Stimulated activated CD8-positive, alpha-beta memory T cell treated with anti-CD3 and anti-CD28 coated beads, Interleukin-4, amount 100 ng/mL, for 1 hour (primary cell): ENCODE data around the gene BRD7.
A peak's percentile ranks its signal among the peaks of the same experiment; 100 is the strongest.

ENCODE experiments used
- DNase-seq, 2 donors: peaks; one replicate each; pipeline ENCODE4 v3.0.0-alpha.2; 2020; ENCODE audit warnings: low read depth in 2 of 2, low spot score in 1 of 2

BRD7 gene

GRCh38 chr16:50368410-50369132, at the start of gene BRD7:
Gene BRD7, minus strand, starts transcription at chr16:50368988. Its CDS starts 214 bp downstream, at chr16:50368774.
- DNase-seq = peak; percentile 36 to 45

DNA sequence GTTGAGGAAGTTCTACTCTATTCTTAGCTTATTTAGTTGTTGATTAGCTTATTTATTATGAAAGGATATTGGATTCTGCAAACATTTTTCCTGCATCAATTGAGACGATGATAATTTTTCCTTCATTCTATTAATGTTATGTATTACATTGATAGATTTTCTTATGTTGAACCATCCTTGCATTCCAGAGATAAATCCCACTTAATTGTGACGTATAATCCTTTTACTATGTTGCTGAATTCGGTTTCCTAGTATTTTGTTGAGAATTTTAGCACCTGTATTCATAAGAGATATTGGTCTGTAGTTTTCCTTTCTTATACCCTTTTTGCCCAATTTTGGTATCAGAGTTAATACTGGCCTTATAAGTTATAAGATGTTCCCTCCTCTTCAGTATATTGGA, 47.6 kb upstream of the BRD7 start:
- no peak for DNase-seq

DNA sequence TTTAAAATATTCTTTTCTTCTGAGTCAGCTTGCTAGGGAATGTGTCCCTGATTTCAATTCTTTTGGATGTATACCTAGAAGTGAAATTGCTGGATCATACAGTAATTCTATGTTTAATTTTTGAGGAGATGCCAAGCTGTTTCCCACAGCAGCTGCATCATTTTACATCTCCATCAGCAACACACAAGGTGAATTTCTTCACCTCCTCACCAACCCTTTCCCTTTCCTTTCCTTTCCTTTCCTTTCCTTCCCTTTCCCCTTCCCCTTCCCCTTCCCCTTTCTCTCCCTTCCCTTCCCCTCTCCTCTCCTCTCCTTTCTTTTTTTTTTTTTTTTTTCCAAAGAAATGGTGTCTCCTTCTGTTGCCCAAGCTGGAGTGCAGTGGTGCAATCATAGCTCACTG, 45.4 kb upstream of the BRD7 start:
- no peak for DNase-seq

- DNase-seq = no peak
Observed at GRCh38 chr16:50411034-50411433, 42.2 kb upstream of the BRD7 start.

DNA sequence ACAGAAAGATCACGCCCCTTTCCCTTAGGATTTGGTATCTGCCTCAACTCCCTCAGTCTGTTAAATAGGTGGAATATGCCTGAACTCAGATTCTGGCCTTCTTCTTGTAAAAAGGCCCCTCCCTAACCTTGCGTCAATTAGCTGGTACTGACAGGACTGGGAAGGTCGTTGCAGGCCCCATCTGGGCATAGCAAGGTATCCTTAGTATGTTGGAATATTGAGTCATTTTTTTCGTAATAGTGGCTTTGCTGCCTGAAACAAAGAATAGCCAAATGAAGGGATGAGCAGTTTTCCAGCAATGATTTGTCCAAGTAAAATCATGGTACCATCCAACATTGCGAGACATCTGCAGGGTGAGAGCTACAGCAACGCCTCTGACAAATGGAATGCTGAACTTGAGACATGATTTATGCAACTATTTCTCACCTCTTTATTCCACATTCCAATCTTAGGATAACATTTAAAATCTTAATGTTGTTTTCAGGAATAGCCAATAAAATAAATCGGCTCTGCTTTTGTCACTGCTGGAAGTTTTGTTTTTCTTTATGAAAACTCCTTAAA, 39.3 kb upstream of the BRD7 start:
- DNase-seq = no peak

DNA sequence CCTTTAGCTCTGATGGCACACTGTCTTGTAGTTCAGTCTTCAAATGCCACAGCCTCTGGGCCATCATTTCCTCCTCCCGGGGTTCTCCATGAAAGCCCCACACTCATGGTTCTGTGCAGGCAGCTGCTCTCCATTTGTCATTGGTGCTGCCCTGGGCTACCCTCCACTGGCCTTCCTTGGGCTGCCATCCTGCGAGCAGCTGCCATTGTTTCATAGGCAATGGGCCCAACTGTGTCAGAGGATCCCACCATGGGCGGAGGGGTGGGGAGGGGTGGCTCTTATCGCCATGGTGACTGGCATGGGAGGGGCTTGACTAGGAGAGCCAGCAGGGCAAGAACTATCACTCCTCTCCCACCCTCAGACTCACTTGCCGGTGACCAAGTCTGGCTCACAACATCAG, 38.6 kb upstream of the BRD7 start:
- DNase-seq = no peak

DNA sequence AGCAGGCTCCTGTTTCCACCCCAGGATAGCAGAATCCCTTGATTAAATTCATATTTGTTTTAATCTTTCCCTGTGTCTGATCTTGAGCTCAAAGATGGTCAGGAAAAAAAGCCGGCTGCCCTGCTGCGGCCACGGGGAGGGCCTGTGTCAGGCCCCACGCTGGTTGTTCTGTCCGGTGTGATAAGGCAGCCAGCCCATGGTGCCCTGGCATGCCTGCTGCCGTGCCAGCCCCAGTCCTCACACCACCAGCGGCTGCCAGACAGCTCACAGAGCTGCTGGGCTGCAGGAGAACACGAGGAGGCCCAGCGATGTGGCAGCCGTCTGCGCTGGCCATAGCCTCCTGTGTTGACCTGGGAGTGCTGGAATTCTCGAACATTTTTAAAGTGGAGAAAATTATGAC, 34.7 kb upstream of the BRD7 start:
- no peak for DNase-seq

DNA sequence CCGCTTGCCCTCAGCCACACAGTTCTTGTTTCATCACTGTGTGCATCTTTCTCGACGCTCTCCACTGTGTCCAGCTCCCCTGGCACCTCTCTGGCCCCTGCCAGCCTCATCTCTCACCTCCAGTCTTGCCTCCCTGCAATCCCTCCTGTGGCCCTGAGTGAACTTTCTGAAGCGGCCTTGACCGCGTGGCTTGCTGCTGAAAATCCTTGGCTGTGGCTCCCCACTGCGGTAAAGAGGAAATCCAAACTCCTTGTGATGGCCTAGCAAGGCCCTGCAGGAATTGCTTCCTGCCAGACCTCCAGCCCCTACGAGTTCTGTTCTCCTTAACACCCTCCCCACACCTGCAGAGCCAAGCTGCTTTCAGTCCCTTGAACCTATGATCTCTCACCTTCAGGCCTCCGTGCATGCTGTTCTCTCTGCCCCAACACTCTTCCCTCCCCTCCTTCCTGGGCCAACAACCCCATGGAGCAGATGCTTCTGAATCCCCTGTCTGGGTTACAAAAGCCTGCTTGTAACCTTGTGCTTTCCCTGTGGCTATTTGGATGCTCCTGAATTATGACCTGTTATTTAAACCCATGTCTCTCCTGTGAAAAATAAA, 33.6 kb upstream of the BRD7 start:
- no peak for DNase-seq

GRCh38 chr16:50401355-50401754, 32.6 kb upstream of the BRD7 start:
- no peak for DNase-seq

GRCh38 chr16:50400967-50401348, 32.2 kb upstream of the BRD7 start:
- no peak for DNase-seq

GRCh38 chr16:50400312-50400966, 31.7 kb upstream of the BRD7 start:
- no peak for DNase-seq

- DNase-seq = no peak
Observed at GRCh38 chr16:50399411-50399810, 30.6 kb upstream of the BRD7 start.

DNA sequence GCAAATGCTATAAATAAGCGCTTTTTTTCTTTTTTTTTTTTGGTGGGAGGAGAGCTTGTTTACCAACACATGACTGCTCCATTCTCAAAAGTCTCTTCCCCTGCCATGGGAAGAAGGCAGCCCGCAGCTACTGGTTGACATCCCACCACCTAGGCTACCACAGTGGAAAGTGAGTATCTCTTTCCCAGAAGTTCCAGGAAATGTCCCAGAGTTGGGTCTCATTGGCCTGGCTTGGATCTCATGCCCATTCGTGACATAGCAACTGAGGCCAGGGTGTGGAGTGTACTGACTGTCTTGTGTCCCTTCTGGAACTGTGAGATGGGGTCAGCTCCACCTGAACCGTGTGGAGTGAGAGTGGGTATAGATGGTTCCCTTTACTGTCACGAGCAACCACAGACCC, 29.5 kb upstream of the BRD7 start:
- no peak for DNase-seq

DNA sequence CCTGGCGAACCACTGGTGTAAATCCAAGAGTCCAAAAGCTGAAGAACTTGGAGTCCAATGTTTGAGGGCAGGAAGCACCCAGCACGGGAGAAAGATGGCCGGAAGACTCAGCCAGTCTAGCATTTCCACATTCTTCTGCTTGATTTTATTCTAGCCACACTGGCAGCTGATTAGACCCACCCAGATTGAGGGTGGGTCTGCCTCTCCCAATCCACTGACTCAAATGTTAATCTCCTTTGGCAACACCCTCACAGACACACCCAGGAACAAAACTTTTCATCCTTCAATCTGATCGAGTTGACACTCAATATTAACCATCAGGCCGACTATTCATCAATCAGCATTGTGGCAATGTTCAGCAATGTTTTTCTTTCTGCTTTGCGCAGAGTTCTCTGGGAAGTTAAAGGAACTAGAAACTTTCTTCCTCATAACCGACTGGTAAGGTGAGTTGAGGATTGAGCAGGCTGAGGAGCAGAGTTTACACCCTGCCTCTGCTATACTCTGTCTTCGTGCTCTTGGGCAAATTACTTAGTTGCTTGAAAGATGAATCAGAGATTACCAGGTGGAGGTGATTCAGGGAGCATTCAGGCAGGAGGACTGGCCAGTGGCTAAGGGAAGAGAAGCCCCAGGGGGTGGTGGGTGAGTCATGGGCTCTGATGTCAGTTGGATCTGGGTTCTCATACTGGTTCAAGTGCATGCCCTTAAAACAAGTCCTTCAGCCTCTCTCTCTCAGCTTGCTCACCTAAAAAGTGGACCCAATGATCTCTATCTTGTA, 28.2 kb upstream of the BRD7 start:
- no peak for DNase-seq

DNA sequence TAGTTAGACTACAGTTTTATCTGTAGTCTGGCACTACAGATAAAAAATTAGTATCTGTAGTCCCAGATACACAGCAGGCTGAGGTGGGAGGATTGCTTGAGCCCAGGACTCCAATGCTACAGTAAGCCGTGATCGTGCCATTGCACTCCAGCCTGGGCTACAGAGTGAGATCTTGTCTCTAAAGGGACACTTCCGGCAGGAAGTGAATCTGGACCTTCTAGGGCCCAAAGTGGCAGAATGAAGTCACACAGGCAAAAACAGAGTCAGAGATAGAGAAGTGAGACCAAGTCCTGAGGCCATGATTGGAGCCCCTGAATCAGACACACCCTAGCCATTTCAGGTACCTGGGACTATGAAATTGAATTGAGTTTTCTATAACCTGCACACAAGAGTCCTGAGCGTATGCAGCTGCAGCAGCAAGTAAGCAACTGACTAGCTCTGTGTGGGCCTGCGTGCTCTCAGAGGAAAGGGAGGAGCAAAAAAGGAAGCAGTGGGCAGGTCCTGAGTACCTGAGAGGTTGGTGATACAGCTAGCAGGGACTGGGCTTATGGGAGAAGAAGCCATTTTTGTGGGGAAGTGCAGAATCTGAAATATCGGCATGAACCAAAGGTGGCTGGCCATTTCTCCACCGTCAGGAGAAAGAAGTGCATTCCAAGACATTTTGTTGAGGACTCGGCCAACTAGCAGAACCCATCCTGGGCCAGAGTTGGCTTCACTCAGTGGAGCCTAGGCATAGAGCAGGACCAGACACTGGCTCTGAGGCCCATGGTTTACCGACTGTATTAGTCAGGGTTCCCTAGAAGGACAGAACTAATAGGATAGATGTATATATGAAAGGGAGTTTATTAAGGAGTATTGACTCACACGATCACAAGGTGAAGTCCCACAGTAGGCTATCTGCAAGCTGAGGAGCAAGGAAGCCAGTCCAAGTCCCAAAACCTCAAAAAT, 27.2 kb upstream of the BRD7 start:
- DNase-seq = no peak

DNA sequence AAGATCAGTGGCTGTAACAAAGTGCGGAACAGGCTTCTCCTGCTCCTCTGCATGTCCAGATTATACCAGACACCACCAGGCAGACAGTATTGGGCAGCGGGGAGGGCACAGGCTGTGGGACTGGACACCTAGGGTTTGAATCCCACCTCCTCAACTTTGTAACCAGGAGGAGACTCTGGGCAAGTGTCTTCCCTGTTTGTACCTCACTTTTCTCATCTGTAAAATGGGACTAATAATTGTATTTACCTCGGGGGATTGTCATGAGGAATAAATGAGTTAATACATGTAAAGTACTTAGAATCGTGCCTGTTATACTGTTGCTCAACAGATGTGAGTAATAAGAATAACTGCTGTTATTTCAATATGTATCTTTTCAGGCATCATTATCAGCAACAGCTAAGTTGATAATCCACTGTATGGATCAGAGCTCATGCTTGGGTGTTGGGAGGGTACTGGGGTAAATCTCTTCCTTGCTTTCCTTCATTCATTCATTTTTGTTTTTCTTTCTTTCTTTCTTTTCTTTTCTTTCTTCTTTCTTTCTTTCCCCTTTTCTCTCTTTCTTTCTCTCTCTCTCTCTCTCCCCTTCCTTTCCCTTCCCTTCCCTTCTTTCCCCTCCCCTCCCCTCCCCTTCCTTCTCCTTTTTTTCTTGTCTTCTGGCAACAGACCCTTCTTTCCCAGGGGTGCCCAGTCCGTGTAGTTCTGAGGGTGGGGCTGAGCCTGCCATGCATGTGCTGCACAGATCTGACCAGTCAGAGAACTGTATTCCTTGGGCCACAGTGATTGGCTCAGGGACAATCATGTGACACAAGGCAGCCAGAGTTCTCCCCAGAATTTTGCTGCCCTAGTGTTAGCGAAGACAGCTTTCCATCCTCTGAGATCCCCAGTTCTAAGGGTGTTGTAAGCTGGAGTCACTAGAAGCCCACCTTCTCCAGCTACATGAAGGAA, 25.3 kb upstream of the BRD7 start:
- no peak for DNase-seq

DNA sequence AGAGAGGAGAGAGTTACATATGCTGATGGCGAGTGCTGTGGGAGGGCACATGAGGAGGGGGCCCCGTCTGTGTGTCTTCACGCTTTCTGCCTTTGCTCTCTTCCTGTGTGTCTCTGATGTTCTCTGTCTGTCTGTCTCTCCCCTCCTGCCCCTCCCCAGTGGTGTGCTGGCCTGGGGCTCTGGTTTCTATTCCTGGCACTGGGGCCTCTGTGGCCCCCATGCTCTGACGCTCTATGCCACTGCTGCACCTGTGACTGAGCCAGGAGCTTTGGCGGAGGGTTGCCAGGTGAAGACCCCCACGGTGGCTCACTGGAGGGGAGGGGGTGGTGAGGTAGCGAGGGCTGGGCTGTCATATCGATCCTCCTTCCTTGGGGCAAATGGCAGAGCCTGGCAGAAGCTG, 24.6 kb upstream of the BRD7 start:
- DNase-seq = no peak

DNA sequence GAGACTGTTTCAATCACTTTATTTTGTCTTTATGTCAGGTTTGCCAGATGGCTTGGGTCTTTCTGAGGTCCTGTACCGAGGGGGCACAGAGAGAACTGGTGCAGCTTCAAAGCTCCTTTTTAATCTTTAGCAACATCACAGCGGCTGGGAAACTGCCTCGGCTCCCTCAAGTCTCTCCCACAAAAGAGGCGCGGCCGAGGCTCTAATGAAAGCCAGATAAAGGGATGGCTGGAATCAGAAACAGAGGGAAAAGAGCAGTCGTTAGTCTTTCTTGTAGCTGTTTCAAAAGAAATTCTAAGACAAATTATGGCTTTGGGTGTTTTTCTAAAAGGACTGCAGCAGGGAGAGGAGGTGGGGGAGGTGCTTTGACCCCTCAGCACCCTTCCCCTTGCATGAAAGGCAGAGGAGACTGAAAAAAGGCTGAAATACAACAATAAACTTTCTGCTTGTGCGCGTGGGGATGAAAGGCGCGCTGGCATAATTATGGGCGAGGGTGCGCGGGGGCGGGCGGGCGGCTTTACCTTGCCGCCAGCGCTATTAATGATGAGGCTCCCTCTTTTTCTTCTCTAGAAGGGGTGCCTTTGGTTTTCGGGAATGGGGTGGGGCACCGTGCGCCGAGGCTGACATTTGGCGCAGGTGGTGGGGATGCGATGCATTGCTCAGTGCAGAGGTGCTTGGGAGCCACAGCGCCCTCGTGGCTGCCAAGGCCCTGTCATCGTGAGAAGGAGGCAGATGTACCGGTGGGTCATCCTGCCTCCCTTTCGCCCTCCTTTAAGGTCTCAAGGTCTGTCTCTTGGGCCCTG, 22.3 kb upstream of the BRD7 start:
- no peak for DNase-seq
